ENCODE measurements around the gene MLEC. TPM values are rescaled to one million over a fixed set of nuclear protein-coding genes. Genes with fewer than 3 reads are reported as not detected.
A peak's percentile ranks its signal among the peaks of the same experiment; 100 is the strongest.

Gene MLEC
- total and polyA plus RNA-seq, 2 of the 13 experiments (the other 11 are each of a cell fraction or from before 2014, with no cell fraction given), result 49.8 to 156 TPM

DNA sequence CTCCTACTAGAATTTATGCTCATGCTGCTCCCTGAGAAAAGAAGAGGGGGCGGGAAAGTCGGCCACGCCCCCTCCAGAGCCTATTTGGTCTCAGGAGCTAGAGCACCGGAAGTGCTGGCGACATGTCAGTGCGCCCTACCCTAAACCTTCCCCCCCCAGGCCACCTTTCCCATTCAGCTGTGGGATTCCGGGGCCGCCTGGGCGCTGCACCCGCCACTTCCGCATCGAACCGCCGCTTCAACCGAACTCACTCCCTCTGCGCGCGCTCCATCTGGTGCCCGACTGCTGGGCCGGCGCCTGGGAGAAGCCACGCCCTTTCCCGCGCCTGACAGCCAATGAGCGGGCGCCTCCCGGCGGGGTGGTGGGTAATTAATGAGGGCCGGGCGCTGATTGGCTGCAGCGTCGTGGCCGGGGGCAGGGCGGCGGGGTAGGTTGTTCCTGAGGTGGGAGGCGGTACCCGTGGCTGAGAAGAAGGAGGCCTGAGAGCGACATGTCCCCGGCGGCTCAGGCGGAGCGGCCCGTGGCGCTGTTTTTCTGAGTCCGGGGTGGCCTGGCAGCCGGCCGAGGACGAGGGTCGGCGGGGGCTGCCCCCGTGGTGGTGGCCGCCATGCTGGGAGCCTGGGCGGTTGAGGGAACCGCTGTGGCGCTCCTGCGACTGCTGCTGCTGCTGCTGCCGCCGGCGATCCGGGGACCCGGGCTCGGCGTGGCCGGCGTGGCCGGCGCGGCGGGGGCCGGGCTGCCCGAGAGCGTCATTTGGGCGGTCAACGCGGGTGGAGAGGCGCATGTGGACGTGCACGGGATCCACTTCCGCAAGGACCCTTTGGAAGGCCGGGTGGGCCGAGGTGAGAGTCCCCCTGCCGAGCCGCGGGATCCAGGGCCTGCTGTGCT is at the start of gene MLEC (continued):
- peak; percentile 73; the same call in 1 of the 2 replicates for TF ChIP-seq ZBTB20 (CRISPR knock-in tag; IDR thresholded peaks at IDR 0.05; ENCODE audit: borderline replicate concordance, low read depth)
- TF ChIP-seq, protein P1, sequence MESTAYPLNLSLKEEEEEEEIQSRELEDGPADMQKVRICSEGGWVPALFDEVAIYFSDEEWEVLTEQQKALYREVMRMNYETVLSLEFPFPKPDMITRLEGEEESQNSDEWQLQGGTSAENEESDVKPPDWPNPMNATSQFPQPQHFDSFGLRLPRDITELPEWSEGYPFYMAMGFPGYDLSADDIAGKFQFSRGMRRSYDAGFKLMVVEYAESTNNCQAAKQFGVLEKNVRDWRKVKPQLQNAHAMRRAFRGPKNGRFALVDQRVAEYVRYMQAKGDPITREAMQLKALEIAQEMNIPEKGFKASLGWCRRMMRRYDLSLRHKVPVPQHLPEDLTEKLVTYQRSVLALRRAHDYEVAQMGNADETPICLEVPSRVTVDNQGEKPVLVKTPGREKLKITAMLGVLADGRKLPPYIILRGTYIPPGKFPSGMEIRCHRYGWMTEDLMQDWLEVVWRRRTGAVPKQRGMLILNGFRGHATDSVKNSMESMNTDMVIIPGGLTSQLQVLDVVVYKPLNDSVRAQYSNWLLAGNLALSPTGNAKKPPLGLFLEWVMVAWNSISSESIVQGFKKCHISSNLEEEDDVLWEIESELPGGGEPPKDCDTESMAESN (CRISPR knock-in tag; conservative IDR thresholded peaks at IDR 0.05), result peak; percentile 93; the same call in 1 of the 2 replicates
- TF ChIP-seq ZNF343 (CRISPR knock-in tag; IDR thresholded peaks at IDR 0.05), result no peak
- no peak for TF ChIP-seq ZNF761 (CRISPR knock-in tag; conservative IDR thresholded peaks at IDR 0.05)
- TF ChIP-seq HNRNPL (IDR thresholded peaks at IDR 0.05; ENCODE audit: low read depth, low read length), result 0 out of 2 replicates have a peak, but pooled peaks have one; percentile 31
- TF ChIP-seq KDM1A (CRISPR knock-in tag; IDR thresholded peaks at IDR 0.05), result no peak
- TF ChIP-seq, protein P2, sequence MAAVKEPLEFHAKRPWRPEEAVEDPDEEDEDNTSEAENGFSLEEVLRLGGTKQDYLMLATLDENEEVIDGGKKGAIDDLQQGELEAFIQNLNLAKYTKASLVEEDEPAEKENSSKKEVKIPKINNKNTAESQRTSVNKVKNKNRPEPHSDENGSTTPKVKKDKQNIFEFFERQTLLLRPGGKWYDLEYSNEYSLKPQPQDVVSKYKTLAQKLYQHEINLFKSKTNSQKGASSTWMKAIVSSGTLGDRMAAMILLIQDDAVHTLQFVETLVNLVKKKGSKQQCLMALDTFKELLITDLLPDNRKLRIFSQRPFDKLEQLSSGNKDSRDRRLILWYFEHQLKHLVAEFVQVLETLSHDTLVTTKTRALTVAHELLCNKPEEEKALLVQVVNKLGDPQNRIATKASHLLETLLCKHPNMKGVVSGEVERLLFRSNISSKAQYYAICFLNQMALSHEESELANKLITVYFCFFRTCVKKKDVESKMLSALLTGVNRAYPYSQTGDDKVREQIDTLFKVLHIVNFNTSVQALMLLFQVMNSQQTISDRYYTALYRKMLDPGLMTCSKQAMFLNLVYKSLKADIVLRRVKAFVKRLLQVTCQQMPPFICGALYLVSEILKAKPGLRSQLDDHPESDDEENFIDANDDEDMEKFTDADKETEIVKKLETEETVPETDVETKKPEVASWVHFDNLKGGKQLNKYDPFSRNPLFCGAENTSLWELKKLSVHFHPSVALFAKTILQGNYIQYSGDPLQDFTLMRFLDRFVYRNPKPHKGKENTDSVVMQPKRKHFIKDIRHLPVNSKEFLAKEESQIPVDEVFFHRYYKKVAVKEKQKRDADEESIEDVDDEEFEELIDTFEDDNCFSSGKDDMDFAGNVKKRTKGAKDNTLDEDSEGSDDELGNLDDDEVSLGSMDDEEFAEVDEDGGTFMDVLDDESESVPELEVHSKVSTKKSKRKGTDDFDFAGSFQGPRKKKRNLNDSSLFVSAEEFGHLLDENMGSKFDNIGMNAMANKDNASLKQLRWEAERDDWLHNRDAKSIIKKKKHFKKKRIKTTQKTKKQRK (IDR thresholded peaks at IDR 0.05; ENCODE audit: low read length), result no peak
- 0 out of 2 replicates have a peak, but pooled peaks have one; percentile 48 for TF ChIP-seq ZFP1 (CRISPR knock-in tag; IDR thresholded peaks at IDR 0.05)
- TF ChIP-seq KMT2A (CRISPR knock-in tag; IDR thresholded peaks at IDR 0.05), result peak; percentile 79
- TF ChIP-seq ZNF883 (CRISPR knock-in tag; IDR thresholded peaks at IDR 0.05; ENCODE audit: not compliant biosample characterization), result no peak
- TF ChIP-seq, protein P3, sequence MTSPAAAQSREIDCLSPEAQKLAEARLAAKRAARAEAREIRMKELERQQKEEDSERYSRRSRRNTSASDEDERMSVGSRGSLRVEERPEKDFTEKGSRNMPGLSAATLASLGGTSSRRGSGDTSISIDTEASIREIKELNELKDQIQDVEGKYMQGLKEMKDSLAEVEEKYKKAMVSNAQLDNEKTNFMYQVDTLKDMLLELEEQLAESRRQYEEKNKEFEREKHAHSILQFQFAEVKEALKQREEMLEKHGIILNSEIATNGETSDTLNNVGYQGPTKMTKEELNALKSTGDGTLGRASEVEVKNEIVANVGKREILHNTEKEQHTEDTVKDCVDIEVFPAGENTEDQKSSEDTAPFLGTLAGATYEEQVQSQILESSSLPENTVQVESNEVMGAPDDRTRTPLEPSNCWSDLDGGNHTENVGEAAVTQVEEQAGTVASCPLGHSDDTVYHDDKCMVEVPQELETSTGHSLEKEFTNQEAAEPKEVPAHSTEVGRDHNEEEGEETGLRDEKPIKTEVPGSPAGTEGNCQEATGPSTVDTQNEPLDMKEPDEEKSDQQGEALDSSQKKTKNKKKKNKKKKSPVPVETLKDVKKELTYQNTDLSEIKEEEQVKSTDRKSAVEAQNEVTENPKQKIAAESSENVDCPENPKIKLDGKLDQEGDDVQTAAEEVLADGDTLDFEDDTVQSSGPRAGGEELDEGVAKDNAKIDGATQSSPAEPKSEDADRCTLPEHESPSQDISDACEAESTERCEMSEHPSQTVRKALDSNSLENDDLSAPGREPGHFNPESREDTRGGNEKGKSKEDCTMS (CRISPR knock-in tag; conservative IDR thresholded peaks at IDR 0.05), result no peak
- TF ChIP-seq MTA3 (CRISPR knock-in tag; IDR thresholded peaks at IDR 0.05), result no peak
- 0 out of 2 replicates have a peak, but pooled peaks have one; percentile 55 for TF ChIP-seq RFX5 (IDR thresholded peaks at IDR 0.05; ENCODE audit: low read depth, low read length)
- TF ChIP-seq HOXA5 (CRISPR knock-in tag; IDR thresholded peaks at IDR 0.05), result peak; percentile 70; the same call in 1 of the 2 replicates
- TF ChIP-seq, protein P4, sequence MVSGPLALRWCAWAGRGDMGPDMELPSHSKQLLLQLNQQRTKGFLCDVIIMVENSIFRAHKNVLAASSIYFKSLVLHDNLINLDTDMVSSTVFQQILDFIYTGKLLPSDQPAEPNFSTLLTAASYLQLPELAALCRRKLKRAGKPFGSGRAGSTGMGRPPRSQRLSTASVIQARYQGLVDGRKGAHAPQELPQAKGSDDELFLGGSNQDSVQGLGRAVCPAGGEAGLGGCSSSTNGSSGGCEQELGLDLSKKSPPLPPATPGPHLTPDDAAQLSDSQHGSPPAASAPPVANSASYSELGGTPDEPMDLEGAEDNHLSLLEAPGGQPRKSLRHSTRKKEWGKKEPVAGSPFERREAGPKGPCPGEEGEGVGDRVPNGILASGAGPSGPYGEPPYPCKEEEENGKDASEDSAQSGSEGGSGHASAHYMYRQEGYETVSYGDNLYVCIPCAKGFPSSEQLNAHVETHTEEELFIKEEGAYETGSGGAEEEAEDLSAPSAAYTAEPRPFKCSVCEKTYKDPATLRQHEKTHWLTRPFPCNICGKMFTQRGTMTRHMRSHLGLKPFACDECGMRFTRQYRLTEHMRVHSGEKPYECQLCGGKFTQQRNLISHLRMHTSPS (CRISPR knock-in tag; IDR thresholded peaks at IDR 0.05; ENCODE audit: low read depth), result no peak
- TF ChIP-seq DPF2 (CRISPR knock-in tag; IDR thresholded peaks at IDR 0.05; ENCODE audit: borderline replicate concordance, low read depth), result no peak
- peak; percentile 40; the same call in 1 of the 2 replicates for TF ChIP-seq ZNF337 (CRISPR knock-in tag; IDR thresholded peaks at IDR 0.05; ENCODE audit: borderline replicate concordance, low read depth)
- TF ChIP-seq ZNF841 (CRISPR knock-in tag; IDR thresholded peaks at IDR 0.05; ENCODE audit: borderline replicate concordance), result no peak
- no peak for TF ChIP-seq ZNF775 (CRISPR knock-in tag; IDR thresholded peaks at IDR 0.05; ENCODE audit: borderline replicate concordance)
